SK-N-SH (cell line): ENCODE results near the gene SIPA1L2. TPM values are rescaled to one million over a fixed set of nuclear protein-coding genes. Genes with fewer than 3 reads are reported as not detected.

ENCODE experiments used
- CTCF ChIA-PET: fragments of 300-600, 350-600 bp; formaldehyde crosslinking; extraction: SDS; loops from one replicate; lab custom pipeline; 2021; lab: Yijun Ruan, JAX
- POLR2A ChIA-PET: fragments of 350-600 bp; sonication (Branson Sonifier 250); formaldehyde crosslinking; extraction: SDS; loops from one replicate; lab custom pipeline; 2020; ENCODE audit warnings: antibody characterized with exemption, inconsistent platforms; lab: Yijun Ruan, JAX
- DNase-seq: peaks from one replicate; pipeline ENCODE4 v3.0.0; 2012
- H2AFZ ChIP-seq: fragments of 200-600 bp; sonication (generic); 2 replicates; pipeline ENCODE4 v1.8.1; 2016; ENCODE audit warnings: antibody characterized with exemption, mild to moderate bottlenecking, low read depth
- H3F3A ChIP-seq: fragments of 200-600 bp; sonication (generic); replicated peaks from 2 replicates; pipeline ENCODE3; 2016; ENCODE audit warnings: antibody characterized with exemption, mild to moderate bottlenecking; ENCODE audit not compliant: insufficient read depth
- H3K27ac ChIP-seq, 2 experiments: fragments of 200-500 bp in 1 of 2; fragments of 200-600 bp in 1 of 2; sonication (Bioruptor generic) in 1 of 2; sonication (generic), shearing (Covaris generic) in 1 of 2; 2 replicates each; pipeline versions ENCODE4 v1.5.1 to v1.6.1; 2014 to 2016; ENCODE audit warnings: low read depth in 2 of 2, inconsistent platforms in 1 of 2, low read length in 1 of 2, mild to moderate bottlenecking in 1 of 2, mixed read lengths in 1 of 2
- H3K27me3 ChIP-seq: fragments of 200-600 bp; sonication (generic), shearing (Covaris generic); 2 replicates; pipeline ENCODE4 v1.6.1; 2016; ENCODE audit warnings: mixed run types; ENCODE audit not compliant: insufficient read depth
- H3K36me3 ChIP-seq, 2 experiments: fragments of 200-500 bp in 1 of 2; fragments of 200-600 bp in 1 of 2; sonication (Bioruptor generic) in 1 of 2; sonication (generic) in 1 of 2; replicated peaks in 1 of 2; 2 replicates each; pipeline versions ENCODE3 to v1.5.1; 2014 to 2016; ENCODE audit warnings: low read length in 1 of 2, mild to moderate bottlenecking in 1 of 2; ENCODE audit not compliant: insufficient read depth in 2 of 2, control insufficient read depth in 1 of 2
- H3K4me1 ChIP-seq, 2 experiments: fragments of 200-500 bp in 1 of 2; fragments of 200-600 bp in 1 of 2; sonication (Bioruptor generic) in 1 of 2; sonication (generic), shearing (Covaris generic) in 1 of 2; 2 replicates each; pipeline versions ENCODE4 v1.5.1 to v1.6.1; 2014 to 2016; ENCODE audit warnings: low read depth in 1 of 2, low read length in 1 of 2, mixed run types in 1 of 2; ENCODE audit not compliant: insufficient read depth in 2 of 2, control insufficient read depth in 1 of 2
- H3K4me2 ChIP-seq: fragments of 200-600 bp; sonication (generic), shearing (Covaris generic); 2 replicates; pipeline ENCODE4 v1.6.1; 2017; ENCODE audit warnings: mixed run types
- H3K4me3 ChIP-seq, 2 experiments: fragments of 200-500 bp in 1 of 2; fragments of 200-600 bp in 1 of 2; sonication (Bioruptor generic) in 1 of 2; sonication (generic), shearing (Covaris generic) in 1 of 2; 2 replicates each; pipeline versions ENCODE4 v1.5.1 to v1.8.1; 2014 to 2016; ENCODE audit warnings: low read depth in 2 of 2, inconsistent platforms in 1 of 2, low read length in 1 of 2, mild to moderate bottlenecking in 1 of 2, mixed read lengths in 1 of 2, moderate library complexity in 1 of 2
- H3K79me2 ChIP-seq: fragments of 200-600 bp; sonication (generic); 2 replicates; pipeline ENCODE4 v1.8.1; 2017; ENCODE audit warnings: mild to moderate bottlenecking; ENCODE audit not compliant: insufficient read depth
- H3K9ac ChIP-seq: fragments of 200-600 bp; sonication (generic); 2 replicates; pipeline ENCODE4 v1.6.1; 2017; ENCODE audit warnings: mixed run types
- H3K9me2 ChIP-seq: fragments of 200-600 bp; sonication (generic); 2 replicates; pipeline ENCODE4 v1.6.1; 2017; ENCODE audit warnings: mixed run types
- H3K9me3 ChIP-seq: fragments of 200-600 bp; sonication (generic); 2 replicates; pipeline ENCODE4 v1.6.1; 2017; ENCODE audit warnings: mixed run types, mild to moderate bottlenecking, moderate library complexity
- H4K20me1 ChIP-seq: fragments of 200-600 bp; sonication (generic); 2 replicates; pipeline ENCODE4 v1.6.1; 2017; ENCODE audit warnings: mild to moderate bottlenecking, mixed run types; ENCODE audit not compliant: insufficient read depth
- ELF1 ChIP-seq: IDR thresholded peaks from 2 replicates; pipeline ENCODE4 v1.4.0; 2012
- FOSL2 ChIP-seq: IDR thresholded peaks from 2 replicates; pipeline ENCODE4 v1.4.0; 2012; ENCODE audit warnings: low read depth, mild to moderate bottlenecking, moderate library complexity, borderline replicate concordance
- FOXJ3 ChIP-seq: sonication (generic); formaldehyde crosslinking; IDR thresholded peaks from 2 replicates; pipeline ENCODE4 v1.5.1; 2020; ENCODE audit warnings: mild to moderate bottlenecking, missing genetic modification reagents
- FOXM1 ChIP-seq: IDR thresholded peaks from 2 replicates; pipeline ENCODE4 v1.4.0; 2012; ENCODE audit warnings: low read depth, mild to moderate bottlenecking
- GABPA ChIP-seq: IDR thresholded peaks from 2 replicates; pipeline ENCODE4 v1.4.0; 2012; ENCODE audit warnings: low read depth, mild to moderate bottlenecking
- GATA2 ChIP-seq: sonication (generic); formaldehyde crosslinking; IDR thresholded peaks from 2 replicates; pipeline ENCODE4 v1.5.0; 2020; ENCODE audit warnings: mild to moderate bottlenecking, missing genetic modification reagents
- IRF3 ChIP-seq: fragments of 150-350 bp; IDR thresholded peaks from 2 replicates; pipeline ENCODE4 v1.6.1; 2016; ENCODE audit warnings: mild to moderate bottlenecking, low read depth, low read length
- JUND ChIP-seq: IDR thresholded peaks from 2 replicates; pipeline ENCODE4 v1.4.0; 2012
- MAX ChIP-seq: IDR thresholded peaks from 2 replicates; pipeline ENCODE4 v1.4.0; 2012; ENCODE audit warnings: low read depth
- MXI1 ChIP-seq: IDR thresholded peaks from 2 replicates; pipeline ENCODE4 v1.6.1; 2012; ENCODE audit warnings: mild to moderate bottlenecking, low read depth, low read length, improper control_type of control experiment
- NFIC ChIP-seq: IDR thresholded peaks from 2 replicates; pipeline ENCODE4 v1.4.0; 2012; ENCODE audit warnings: borderline replicate concordance
- NRF1 ChIP-seq: IDR thresholded peaks from 2 replicates; pipeline ENCODE4 v1.6.1; 2012; ENCODE audit warnings: low read depth, mild to moderate bottlenecking, low read length
- RAD21 ChIP-seq: IDR thresholded peaks from 2 replicates; pipeline ENCODE4 v1.6.1; 2012; ENCODE audit warnings: mild to moderate bottlenecking, low read length
- RCOR1 ChIP-seq: fragments of 150-350 bp; IDR thresholded peaks from 2 replicates; pipeline ENCODE4 v1.6.1; 2017; ENCODE audit warnings: antibody characterized with exemption, low read length
- RFX5 ChIP-seq: IDR thresholded peaks from 2 replicates; pipeline ENCODE4 v1.6.1; 2012; ENCODE audit warnings: mild to moderate bottlenecking, improper control_type of control experiment, low read length
- SIN3A ChIP-seq: IDR thresholded peaks from 2 replicates; pipeline ENCODE4 v1.6.1; 2012; ENCODE audit warnings: low read depth, mild to moderate bottlenecking, low read length, moderate library complexity, borderline replicate concordance
- TCF12 ChIP-seq: IDR thresholded peaks from 2 replicates; pipeline ENCODE4 v1.4.0; 2012
- TEAD4 ChIP-seq: IDR thresholded peaks from 2 replicates; pipeline ENCODE4 v1.4.0; 2012; ENCODE audit warnings: mild to moderate bottlenecking, borderline replicate concordance; ENCODE audit not compliant: insufficient read depth
- USF1 ChIP-seq: IDR thresholded peaks from 2 replicates; pipeline ENCODE4 v1.4.0; 2012; ENCODE audit warnings: low read depth, borderline replicate concordance
- ZBTB33 ChIP-seq: IDR thresholded peaks from 2 replicates; pipeline ENCODE4 v1.4.0; 2012; ENCODE audit warnings: low read depth, borderline replicate concordance
- WGBS: methylation state at CpG from one replicate; pipeline ENCODE4 v1.1.6; 2017; ENCODE audit warnings: low lambda C conversion rate; 5-methylcytosine and 5-hydroxymethylcytosine counted together
- polyA plus RNA-seq, 3 experiments: library from polyadenylated mRNA; depleted of rRNA; stranded (reverse); fragments of >200 nt; gene quantifications; 2 replicates each; pipeline ENCODE4 v1.2.3, GENCODE V29; 2012

The SIPA1L2 gene
- polyA plus RNA-seq, 1 of the 3 experiments (the other 2 are of a cell fraction): 0.48 TPM

- TF ChIP-seq IRF3 (peak; percentile 83), ELF1 (no peak), RCOR1 (no peak), FOXM1 (no peak), TEAD4 (no peak), RFX5 (no peak), ZBTB33 (no peak), FOXJ3 (no peak), SIN3A (no peak), JUND (no peak), GATA2 (CRISPR knock-in tag) (no peak), NFIC (no peak), FOSL2 (no peak), USF1 (no peak), GABPA (no peak)
Measured at GRCh38 chr1:232630047-232630893, at the start of gene SIPA1L2 (continued).

GRCh38 chr1:232678185-232678886, 48.4 kb upstream of the SIPA1L2 start:
- 50% methylated on average over 9 of the region's 9 CpGs for WGBS
- no peak overlapping the region for H3K27ac ChIP-seq

More at GRCh38 chr1:232678185-232678886, 48.4 kb upstream of the SIPA1L2 start:
- Histone ChIP-seq H3K4me2 (no peak overlapping the region), H3K4me3 (no peak overlapping the region), H4K20me1 (no peaks in the 10 kb centered on the region), H3K79me2 (no peaks in the 10 kb centered on the region), H2AFZ (no peak overlapping the region), H3K9me3 (no peaks in the 10 kb centered on the region), H3K4me1 (no peaks in the 10 kb centered on the region), H3F3A (no peaks in the 10 kb centered on the region), H3K36me3 (no peaks in the 10 kb centered on the region), H3K9me2 (no peaks in the 10 kb centered on the region), H3K9ac (no peak overlapping the region), H3K27me3 (no peaks in the 10 kb centered on the region)
- ChIA-PET POLR2A (no interaction called here), CTCF (interaction anchor here (0.6 to 1.3 kb wide), 4 partner anchors 11 to 967 kb away, joined by 3 read pairs; no protein-coding TSS in a partner anchor)
- DNase-seq: no peak
- TF ChIP-seq RAD21 (no peak), TCF12 (no peak), NRF1 (no peak), MAX (no peak), RCOR1 (no peak), MXI1 (no peak), USF1 (no peak), GABPA (no peak), RFX5 (no peak)
